ENCODE data around the gene NPHP4.

GRCh38 chr1:5935026-5935425, 57.2 kb downstream of the NPHP4 start:
- TF ChIP-seq EZH2 (IDR thresholded peaks at IDR 0.05) (no peak), POLR2AphosphoS5 (IDR thresholded peaks at IDR 0.05; ENCODE audit: borderline replicate concordance, low read depth, low read length) (no peak)

Data from SK-N-MC (cell line).